Endothelial cell of umbilical vein (primary cell): ENCODE measurements around the gene G3BP2. TPM values are rescaled to one million over a fixed set of nuclear protein-coding genes. Genes with fewer than 3 reads are reported as not detected.
A peak's percentile ranks its signal among the peaks of the same experiment; 100 is the strongest.

Experiments used
- BruUV-seq: library from RNA; stranded (reverse); fragments of 400-500 nt; replicated peaks from 2 replicates; lab custom pipeline; 2021; lab: Mats Ljungman, UMichigan
- CTCF ChIA-PET: fragments of 300-600, 350-600 bp; sonication (Branson Sonifier 250); formaldehyde crosslinking; loops from one replicate; lab custom pipeline; 2021; ENCODE audit warnings: antibody characterized with exemption, inconsistent platforms; lab: Charles Lee
- POLR2A ChIA-PET: fragments of 300-600, 350-600 bp; sonication (Branson Sonifier 250); formaldehyde crosslinking; loops from one replicate; lab custom pipeline; 2021; ENCODE audit warnings: antibody characterized with exemption, inconsistent platforms; lab: Charles Lee
- DNase-seq: peaks from one replicate; pipeline ENCODE4 v3.0.0-alpha.2; 2011; ENCODE audit warnings: low read depth, low spot score
- FAIRE-seq: peaks from 2 replicates; lab custom pipeline; 2011; peaks lifted over from hg19 to GRCh38; lab: Jason Lieb, UNC
- H2AFZ ChIP-seq: 2 replicates; pipeline ENCODE4 v1.6.0; 2012; ENCODE audit warnings: low read depth, low read length, control low read depth, inconsistent platforms
- H3K27ac ChIP-seq: 2 replicates; pipeline ENCODE4 v1.5.1; 2011; ENCODE audit warnings: low read depth, mild to moderate bottlenecking, control low read depth, low read length, moderate library complexity; ENCODE audit not compliant: insufficient read depth
- H3K27me3 ChIP-seq, 2 experiments: 2 replicates each; pipeline versions ENCODE4 v1.6.0 to v1.6.1; 2011; ENCODE audit warnings: low read length in 2 of 2, mixed read lengths in 1 of 2; ENCODE audit not compliant: control insufficient read depth in 2 of 2, insufficient read depth in 2 of 2
- H3K36me3 ChIP-seq, 2 experiments: 2 replicates in 1 of 2; 3 replicates in 1 of 2; pipeline ENCODE4 v1.5.1; 2011; ENCODE audit warnings: low read length in 2 of 2, mild to moderate bottlenecking in 1 of 2, moderate library complexity in 1 of 2; ENCODE audit not compliant: control insufficient read depth in 2 of 2, insufficient read depth in 2 of 2; ENCODE audit errors: extremely low read depth in 1 of 2
- H3K4me1 ChIP-seq: 3 replicates; pipeline ENCODE4 v1.5.1; 2011; ENCODE audit warnings: mild to moderate bottlenecking, low read length; ENCODE audit not compliant: control insufficient read depth, insufficient read depth; ENCODE audit errors: extremely low read depth
- H3K4me2 ChIP-seq: 2 replicates; pipeline ENCODE4 v1.6.1; 2011; ENCODE audit warnings: low read length, control low read depth, mixed read lengths; ENCODE audit not compliant: insufficient read depth
- H3K4me3 ChIP-seq, 3 experiments: fragments of 200-600 bp in 1 of 3; sonication (generic), shearing (Covaris generic) in 1 of 3; replicated peaks in 1 of 3; 2 replicates each; pipeline ENCODE4 v1.5.1; 2011 to 2016; ENCODE audit warnings: control low read depth in 3 of 3, low read length in 3 of 3, mild to moderate bottlenecking in 2 of 3, inconsistent platforms in 1 of 3, low read depth in 1 of 3, moderate library complexity in 1 of 3; ENCODE audit not compliant: insufficient read depth in 1 of 3
- H3K79me2 ChIP-seq: 2 replicates; pipeline ENCODE4 v1.6.0; 2012; ENCODE audit warnings: low read length, inconsistent platforms; ENCODE audit not compliant: control insufficient read depth, insufficient read depth
- H3K9ac ChIP-seq: replicated peaks from 2 replicates; pipeline ENCODE3; 2011; ENCODE audit warnings: low read length, control low read depth; ENCODE audit not compliant: insufficient read depth; ENCODE audit errors: extremely low read depth
- H3K9me1 ChIP-seq: replicated peaks from 3 replicates; pipeline ENCODE4 v1.6.0; 2011; ENCODE audit warnings: mild to moderate bottlenecking, low read length; ENCODE audit not compliant: control insufficient read depth, insufficient read depth; ENCODE audit errors: extremely low read depth
- H3K9me3 ChIP-seq: replicated peaks from 2 replicates; pipeline ENCODE4 v1.5.1; 2012; ENCODE audit warnings: low read length, inconsistent platforms; ENCODE audit not compliant: control insufficient read depth, insufficient read depth
- H4K20me1 ChIP-seq: replicated peaks from 2 replicates; pipeline ENCODE3; 2011; ENCODE audit warnings: mild to moderate bottlenecking, low read length; ENCODE audit not compliant: control insufficient read depth, insufficient read depth; ENCODE audit errors: extremely low read depth
- EZH2 ChIP-seq: IDR thresholded peaks from 2 replicates; pipeline ENCODE4 v1.6.1; 2012; ENCODE audit warnings: borderline replicate concordance, low read depth, mild to moderate bottlenecking, moderate library complexity, low read length, inconsistent platforms; ENCODE audit not compliant: severe bottlenecking
- FOS ChIP-seq: IDR thresholded peaks from 2 replicates; pipeline ENCODE4 v1.6.1; 2011; ENCODE audit warnings: mild to moderate bottlenecking, low read length, moderate library complexity, borderline replicate concordance; ENCODE audit not compliant: insufficient read depth
- GATA2 ChIP-seq: IDR thresholded peaks from 2 replicates; pipeline ENCODE4 v1.7.0; 2011; ENCODE audit warnings: low read depth, mild to moderate bottlenecking, moderate library complexity, mixed read lengths, low read length; ENCODE audit not compliant: insufficient read length, insufficient read depth
- JUN ChIP-seq: IDR thresholded peaks from 2 replicates; pipeline ENCODE4 v1.6.1; 2011; ENCODE audit warnings: borderline replicate concordance, low read depth; ENCODE audit not compliant: insufficient read length, insufficient read depth
- MYC ChIP-seq: IDR thresholded peaks from one replicate; pipeline ENCODE4 v1.6.1; 2011; ENCODE audit warnings: mild to moderate bottlenecking, low read depth, low read length
- POLR2A ChIP-seq: IDR thresholded peaks from 2 replicates; pipeline ENCODE4 v1.6.1; 2012; ENCODE audit warnings: low read depth, mild to moderate bottlenecking, control low read depth, low read length
- POLR2AphosphoS5 ChIP-seq: IDR thresholded peaks from 2 replicates; pipeline ENCODE4 v1.6.1; 2012; ENCODE audit warnings: low read depth, mild to moderate bottlenecking, control low read depth, low read length, moderate library complexity; ENCODE audit not compliant: insufficient read depth
- dilution Hi-C: fragments of 300-500 bp; cut with MboI; formaldehyde crosslinking; loops from one replicate; pipeline ENCODE4 v1.15.0; 2019; ENCODE audit warnings: low sequenced_read_pairs; ENCODE audit not compliant: extremely low pct_ligation_motif_present
- intact Hi-C: fragments of 100-400 bp; cut with micrococcal nuclease; formaldehyde crosslinking; loops from one replicate; pipeline ENCODE4 v1.10.0; 2022
- polyA plus RNA-seq, 4 experiments: library from polyadenylated mRNA; depleted of rRNA in 3 of 4; stranded (reverse) in 3 of 4; unstranded in 1 of 4; fragments of >200 nt; gene quantifications; 2 replicates each; pipeline versions ENCODE4 v1.2.1 to v1.2.3, GENCODE V29; 2011 to 2012; ENCODE audit warnings: missing spikeins in 1 of 4
- total RNA-seq: library from RNA; stranded (reverse); gene quantifications from 2 replicates; pipeline ENCODE4 v1.2.3, GENCODE V29; 2021
- TF ChIP-seq, protein P1 (sequence below), 2 donors: IDR thresholded peaks; 1 replicate in 1 of 2; 2 replicates in 1 of 2; pipeline ENCODE4 v1.5.1; 2011; ENCODE audit warnings: low read length in 2 of 2, mild to moderate bottlenecking in 2 of 2, moderate library complexity in 2 of 2, control low read depth in 1 of 2, inconsistent platforms in 1 of 2, low read depth in 1 of 2; ENCODE audit not compliant: insufficient read depth in 1 of 2; ENCODE audit errors: extremely low read depth in 1 of 2
- TF ChIP-seq, protein P2 (sequence below): IDR thresholded peaks from 2 replicates; pipeline ENCODE4 v1.6.1; 2011; ENCODE audit not compliant: insufficient read depth, insufficient read length

Gene G3BP2
- total and polyA plus RNA-seq, 2 donors (not counting 3 experiments of a cell fraction or from before 2014, with no cell fraction given): 61.1 to 180 TPM

DNA sequence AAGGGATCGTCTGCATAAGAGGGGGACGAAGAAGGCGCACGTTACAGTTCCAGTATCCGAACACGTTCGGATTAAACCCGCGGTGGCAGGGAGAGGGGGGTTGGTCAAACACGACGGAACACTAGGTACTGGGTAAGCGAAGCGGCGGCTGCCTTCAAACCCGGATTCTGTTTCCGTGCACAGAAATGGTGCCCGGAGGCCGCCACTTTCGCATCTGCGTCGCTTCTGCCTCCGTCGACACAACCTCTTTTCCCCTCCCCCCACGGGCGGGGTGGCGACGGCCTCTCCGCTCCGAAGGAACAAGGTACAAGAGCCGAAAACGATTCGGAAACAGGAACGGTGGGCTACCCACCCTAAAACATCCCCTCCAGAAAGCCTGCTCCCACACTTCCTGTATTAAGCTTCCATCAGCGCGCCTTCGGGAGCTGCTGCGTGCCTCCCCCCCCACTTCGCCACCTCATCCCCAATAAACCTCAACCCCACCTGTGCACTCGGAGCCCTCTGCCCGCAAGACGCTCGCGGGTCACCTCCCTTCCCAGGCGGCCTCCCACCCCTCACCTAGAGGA is 667 bp downstream of the G3BP2 start:
- H3K4me2 ChIP-seq: peak overlapping the region; percentile 98
- no peaks in the 10 kb centered on the region for H3K9me3 ChIP-seq
- intact Hi-C loops: loop anchor here (1.0 to 5.0 kb wide), 5 partner anchors 30 to 175 kb away; partner anchors contain the start of genes RCHY1, THAP6 and USO1
- peak overlapping the region; percentile 53 for H2AFZ ChIP-seq
- peaks cover 55% of the 10 kb centered on the region for H3K79me2 ChIP-seq
- peaks cover 25% of the 10 kb centered on the region for H3K4me1 ChIP-seq
- H3K36me3 ChIP-seq: no peaks in the 10 kb centered on the region
- H3K27ac ChIP-seq: peak overlapping the region; percentile 83
- TF ChIP-seq POLR2A: peak; percentile 43
- TF ChIP-seq POLR2AphosphoS5: no peak
- peak overlapping the region; percentile 74 to 94 (median 84) for H3K4me3 ChIP-seq
- CTCF ChIA-PET: interaction anchor here (0.9 to 7.1 kb wide), 3 partner anchors 51 to 158 kb away, joined by 3 to 65 read pairs (median 3); partner anchors contain the start of genes RCHY1, THAP6 and USO1
- H4K20me1 ChIP-seq: peaks cover 6% of the 10 kb centered on the region
- BruUV-seq: no TSS peak
- H3K27me3 ChIP-seq: no peaks in the 10 kb centered on the region
- DNase-seq: peak; percentile 58
- H3K9me1 ChIP-seq: no peaks in the 10 kb centered on the region
- dilution Hi-C loops: no loop called here
- POLR2A ChIA-PET: interaction anchor here (1.8 to 2.0 kb wide), 2 partner anchors 52 to 73 kb away, joined by 9 to 10 read pairs; partner anchors contain the start of gene USO1
- peak overlapping the region; percentile 83 for H3K9ac ChIP-seq
- peak; percentile 76 for FAIRE-seq

DNA sequence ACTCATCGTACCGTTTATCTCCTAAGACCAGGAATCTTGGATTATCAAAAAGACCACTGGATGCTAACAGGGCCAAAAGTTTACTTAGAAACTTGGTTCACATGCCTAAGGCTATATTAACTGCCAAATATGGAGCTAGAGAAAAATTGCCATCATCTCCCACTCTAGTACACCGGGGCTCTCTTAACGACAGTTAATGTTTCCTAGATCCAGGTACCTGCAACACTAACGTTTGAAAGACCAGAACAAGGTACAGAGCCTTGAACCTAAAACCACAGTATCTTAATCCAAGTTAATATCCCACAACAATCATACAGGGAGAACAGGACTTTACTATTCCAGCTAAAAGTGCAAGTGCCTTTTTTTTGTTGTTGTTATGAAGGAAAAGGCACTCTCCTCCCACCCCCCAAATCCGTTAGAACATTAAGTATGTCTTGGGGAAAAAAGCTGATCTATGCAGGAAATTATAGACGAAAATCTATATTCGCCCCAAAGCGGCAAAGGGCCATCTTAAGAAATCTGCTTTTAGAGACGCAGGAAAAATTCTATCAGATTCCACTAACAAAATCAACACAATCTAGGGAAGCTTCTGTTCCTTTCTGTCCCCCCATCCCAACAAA is 1.3 kb downstream of the G3BP2 start:
- dilution Hi-C loops: no loop called here
- H3K9ac ChIP-seq: peak overlapping the region; percentile 83
- peaks cover 8% of the 10 kb centered on the region for H4K20me1 ChIP-seq
- peak overlapping the region; percentile 37 for H2AFZ ChIP-seq
- peak overlapping the region; percentile 98 for H3K4me2 ChIP-seq
- DNase-seq (peak; percentile 19), FAIRE-seq (no peak)
- peaks cover 1% of the 10 kb centered on the region for H3K9me1 ChIP-seq
- peaks cover 62% of the 10 kb centered on the region for H3K79me2 ChIP-seq
- no peaks in the 10 kb centered on the region for H3K27me3 ChIP-seq
- intact Hi-C loops: loop anchor here (2.0 to 5.0 kb wide), 2 partner anchors 31 to 175 kb away; no protein-coding TSS in a partner anchor
- ChIA-PET CTCF (interaction anchor here (0.9 to 7.1 kb wide), 2 partner anchors 52 to 158 kb away, joined by 3 to 65 read pairs; partner anchors contain the start of genes RCHY1, THAP6 and USO1), POLR2A (interaction anchor here (1.8 to 2.0 kb wide), 2 partner anchors 53 to 74 kb away, joined by 9 to 10 read pairs; partner anchors contain the start of gene USO1)
- TF ChIP-seq MYC: no peak
- no peak for TF ChIP-seq EZH2
- TF ChIP-seq FOS: no peak
- TF ChIP-seq, protein P1, sequence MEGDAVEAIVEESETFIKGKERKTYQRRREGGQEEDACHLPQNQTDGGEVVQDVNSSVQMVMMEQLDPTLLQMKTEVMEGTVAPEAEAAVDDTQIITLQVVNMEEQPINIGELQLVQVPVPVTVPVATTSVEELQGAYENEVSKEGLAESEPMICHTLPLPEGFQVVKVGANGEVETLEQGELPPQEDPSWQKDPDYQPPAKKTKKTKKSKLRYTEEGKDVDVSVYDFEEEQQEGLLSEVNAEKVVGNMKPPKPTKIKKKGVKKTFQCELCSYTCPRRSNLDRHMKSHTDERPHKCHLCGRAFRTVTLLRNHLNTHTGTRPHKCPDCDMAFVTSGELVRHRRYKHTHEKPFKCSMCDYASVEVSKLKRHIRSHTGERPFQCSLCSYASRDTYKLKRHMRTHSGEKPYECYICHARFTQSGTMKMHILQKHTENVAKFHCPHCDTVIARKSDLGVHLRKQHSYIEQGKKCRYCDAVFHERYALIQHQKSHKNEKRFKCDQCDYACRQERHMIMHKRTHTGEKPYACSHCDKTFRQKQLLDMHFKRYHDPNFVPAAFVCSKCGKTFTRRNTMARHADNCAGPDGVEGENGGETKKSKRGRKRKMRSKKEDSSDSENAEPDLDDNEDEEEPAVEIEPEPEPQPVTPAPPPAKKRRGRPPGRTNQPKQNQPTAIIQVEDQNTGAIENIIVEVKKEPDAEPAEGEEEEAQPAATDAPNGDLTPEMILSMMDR (IDR thresholded peaks at IDR 0.05; ENCODE audit: extremely low read depth in 1 of 2, insufficient read depth in 1 of 2, low read depth in 1 of 2, low read length in 2 of 2): no peak
- no peak for TF ChIP-seq POLR2A
- TF ChIP-seq, protein P2, sequence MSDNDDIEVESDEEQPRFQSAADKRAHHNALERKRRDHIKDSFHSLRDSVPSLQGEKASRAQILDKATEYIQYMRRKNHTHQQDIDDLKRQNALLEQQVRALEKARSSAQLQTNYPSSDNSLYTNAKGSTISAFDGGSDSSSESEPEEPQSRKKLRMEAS: no peak
- TF ChIP-seq GATA2: no peak
- TF ChIP-seq JUN: no peak
- no peak for TF ChIP-seq POLR2AphosphoS5
- H3K36me3 ChIP-seq: no peaks in the 10 kb centered on the region
- no peaks in the 10 kb centered on the region for H3K9me3 ChIP-seq
- peak overlapping the region; percentile 74 to 94 (median 84) for H3K4me3 ChIP-seq
- BruUV-seq: TSS peak; percentile 23
- peaks cover 25% of the 10 kb centered on the region for H3K4me1 ChIP-seq
- H3K27ac ChIP-seq: peak overlapping the region; percentile 83
